Renal pelvis (tissue), 4 donors: ENCODE data around the gene NUP54. TPM values are rescaled to one million over a fixed set of nuclear protein-coding genes. Genes with fewer than 3 reads are reported as not detected.

ENCODE experiments used
- DNase-seq: peaks from one replicate; pipeline ENCODE4 v3.0.0-alpha.2; 2013
- polyA plus RNA-seq, 3 donors: library from polyadenylated mRNA; unstranded; fragments of 120-200 nt; gene quantifications; one replicate each; pipeline ENCODE4 v1.2.1, GENCODE V29; 2013; ENCODE audit not compliant: insufficient read length in 3 of 3

The NUP54 gene
- polyA plus RNA-seq, 3 donors: 67.3 to 93.6 (median 79.2) TPM

DNA sequence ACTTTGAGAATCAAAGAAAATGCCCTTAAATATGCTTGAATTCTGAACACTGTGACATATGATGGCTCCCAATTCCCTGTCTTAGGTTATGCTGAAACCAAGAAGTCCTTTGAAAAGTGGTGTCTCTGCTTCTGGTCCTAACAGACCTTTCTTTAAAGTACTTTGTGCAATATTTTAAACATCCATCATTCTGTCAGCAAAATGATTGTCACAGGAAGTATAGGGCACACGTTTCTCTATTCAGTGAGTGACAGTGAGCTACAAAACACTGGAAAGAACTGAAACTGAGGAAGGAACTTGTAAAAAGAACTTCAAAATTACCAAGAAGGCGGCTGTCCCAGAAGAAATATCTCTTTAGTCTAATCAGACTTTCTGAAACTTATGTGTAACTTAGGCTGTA lies 12.2 kb upstream of the NUP54 start:
- no peak for DNase-seq

DNA sequence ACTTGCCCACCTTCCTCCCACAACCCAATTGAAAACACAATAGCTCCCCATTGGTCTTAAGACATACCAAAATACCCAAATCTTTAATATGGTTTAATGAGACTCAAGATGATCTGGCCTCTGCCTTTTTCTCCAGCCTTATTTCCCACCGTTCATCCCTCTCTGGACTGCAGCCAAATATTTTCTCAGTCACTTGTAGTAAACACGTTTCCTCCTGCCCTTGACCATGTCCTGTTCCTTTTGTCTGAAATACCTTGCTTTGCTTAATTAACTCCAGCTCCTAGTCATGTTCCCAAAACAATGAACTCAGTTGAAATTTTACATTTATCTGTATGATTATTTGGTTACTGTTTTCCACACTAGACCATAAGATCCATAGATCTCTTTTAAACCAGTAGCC lies 8.4 kb upstream of the NUP54 start:
- DNase-seq: no peak

DNA sequence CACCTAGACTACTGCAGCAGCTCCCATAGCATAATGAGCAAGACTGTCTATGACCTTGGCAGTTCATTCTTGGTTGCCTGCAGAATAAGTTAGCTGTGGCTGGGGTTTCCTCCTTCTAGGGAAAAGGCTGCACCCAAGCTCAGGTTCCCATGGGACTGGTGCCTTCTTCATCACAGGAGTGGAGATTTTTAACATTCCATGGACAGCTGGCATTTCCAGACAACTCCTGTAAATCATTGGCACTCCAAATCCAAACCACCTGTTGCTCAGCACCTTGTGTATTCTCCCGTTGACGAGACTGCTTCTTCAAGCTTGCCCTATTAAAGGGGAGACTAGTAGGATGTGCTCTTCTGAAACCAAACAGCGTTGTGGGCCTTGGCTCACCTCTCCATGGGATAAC lies 7.8 kb upstream of the NUP54 start:
- DNase-seq: no peak

- no peak for DNase-seq
Measured at GRCh38 chr4:76153356-76153755, 5.2 kb upstream of the NUP54 start.

GRCh38 chr4:76147454-76148141 lies 599 bp downstream of the NUP54 start:
- peak; percentile 48 for DNase-seq

DNA sequence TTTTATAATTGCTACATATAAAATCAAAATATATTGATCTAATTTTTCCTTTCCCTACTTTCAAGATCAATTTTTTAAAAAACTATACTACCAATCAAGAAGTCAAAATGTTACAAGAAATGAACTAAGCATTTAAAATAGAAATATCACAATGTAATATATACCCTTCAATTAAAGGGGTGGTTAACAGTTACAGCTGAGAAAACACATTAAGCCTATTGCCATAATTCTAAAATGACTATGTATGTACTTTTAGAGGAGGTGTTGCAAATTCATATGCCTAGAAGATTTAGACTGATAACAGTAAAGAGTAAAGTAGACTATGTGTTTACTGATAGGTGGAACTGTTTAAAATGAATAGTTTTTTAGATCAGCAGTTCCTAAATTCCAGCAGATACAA lies 3.7 kb downstream of the NUP54 start:
- no peak for DNase-seq

GRCh38 chr4:76141241-76141640 lies 7.0 kb downstream of the NUP54 start:
- DNase-seq: no peak

DNA sequence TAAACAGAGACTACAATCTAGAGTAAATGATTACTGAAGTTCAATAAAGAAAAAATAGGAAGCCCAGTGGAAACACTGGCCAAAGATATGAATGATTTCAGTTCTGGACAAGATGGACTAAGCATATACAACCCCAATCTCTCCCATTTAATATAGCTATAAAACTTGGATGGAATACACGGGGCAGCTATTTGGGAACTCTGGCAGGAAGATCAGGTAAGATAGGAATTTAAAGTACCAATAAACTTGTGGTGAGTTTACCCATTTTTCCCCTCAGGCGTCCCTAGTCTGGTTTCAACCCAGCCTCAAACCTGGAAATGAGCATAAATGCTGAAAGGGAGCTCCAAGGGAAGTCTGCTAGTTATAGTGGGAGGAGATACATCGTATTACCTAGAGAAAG lies 20.4 kb downstream of the NUP54 start:
- no peak for DNase-seq

DNA sequence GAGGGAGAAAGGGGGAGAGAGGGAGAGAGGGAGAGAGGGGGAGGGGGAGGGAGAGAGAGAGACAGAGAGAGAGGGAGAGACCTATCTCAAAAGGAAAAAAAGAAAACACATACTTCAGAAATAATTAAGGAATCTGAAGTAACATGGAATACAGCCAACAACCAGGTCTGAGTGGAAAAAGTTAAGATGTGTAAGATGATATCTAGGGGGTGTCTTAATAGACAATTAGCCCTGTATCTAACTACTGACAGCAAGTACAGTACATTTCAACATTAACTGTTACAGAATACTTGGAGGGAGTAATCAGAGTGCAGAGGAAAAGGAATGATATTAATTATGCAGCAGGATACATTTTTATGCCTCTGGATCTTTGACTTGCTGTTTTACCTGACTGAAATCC lies 22.4 kb downstream of the NUP54 start:
- DNase-seq: no peak

DNA sequence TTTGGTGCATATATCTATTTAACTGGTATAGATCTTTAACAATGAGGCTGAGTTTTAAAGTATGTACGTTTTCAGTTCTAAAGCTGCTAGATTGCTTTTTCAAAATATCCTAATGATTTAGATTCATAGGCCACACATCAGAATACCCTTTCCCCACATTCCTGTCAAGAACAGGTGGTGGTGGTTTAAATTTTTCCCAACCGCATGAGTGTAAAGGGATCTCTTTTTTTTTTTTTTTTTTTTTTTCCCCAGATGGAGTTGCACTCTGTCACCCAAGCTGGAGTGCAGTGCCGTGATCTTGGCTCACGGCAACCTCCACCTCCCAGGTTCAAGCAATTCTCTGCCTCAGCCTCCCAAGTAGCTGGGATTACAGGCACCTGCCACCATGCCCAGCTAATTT lies 28.0 kb downstream of the NUP54 start:
- no peak for DNase-seq

DNA sequence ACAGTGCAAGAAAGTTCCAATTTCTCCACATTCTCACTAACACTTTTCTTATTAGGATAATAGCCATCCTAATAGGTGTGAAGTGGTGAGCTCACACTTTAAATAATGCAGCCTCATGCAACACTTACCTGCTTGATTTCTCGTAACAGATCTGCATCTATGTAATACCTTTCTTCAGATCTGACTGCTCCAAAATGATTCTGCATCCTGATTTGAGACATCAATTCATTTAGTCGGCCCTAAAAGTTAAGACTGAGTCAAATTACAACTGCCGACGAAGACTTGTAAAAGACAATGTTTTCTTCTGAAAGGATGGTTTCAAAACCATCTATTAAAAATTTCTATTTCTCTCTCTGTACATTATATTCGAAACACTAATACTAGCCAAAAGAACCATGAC lies 30.7 kb downstream of the NUP54 start:
- DNase-seq: no peak

- no peak for DNase-seq
Measured at GRCh38 chr4:76116821-76117220, 31.4 kb downstream of the NUP54 start.

DNA sequence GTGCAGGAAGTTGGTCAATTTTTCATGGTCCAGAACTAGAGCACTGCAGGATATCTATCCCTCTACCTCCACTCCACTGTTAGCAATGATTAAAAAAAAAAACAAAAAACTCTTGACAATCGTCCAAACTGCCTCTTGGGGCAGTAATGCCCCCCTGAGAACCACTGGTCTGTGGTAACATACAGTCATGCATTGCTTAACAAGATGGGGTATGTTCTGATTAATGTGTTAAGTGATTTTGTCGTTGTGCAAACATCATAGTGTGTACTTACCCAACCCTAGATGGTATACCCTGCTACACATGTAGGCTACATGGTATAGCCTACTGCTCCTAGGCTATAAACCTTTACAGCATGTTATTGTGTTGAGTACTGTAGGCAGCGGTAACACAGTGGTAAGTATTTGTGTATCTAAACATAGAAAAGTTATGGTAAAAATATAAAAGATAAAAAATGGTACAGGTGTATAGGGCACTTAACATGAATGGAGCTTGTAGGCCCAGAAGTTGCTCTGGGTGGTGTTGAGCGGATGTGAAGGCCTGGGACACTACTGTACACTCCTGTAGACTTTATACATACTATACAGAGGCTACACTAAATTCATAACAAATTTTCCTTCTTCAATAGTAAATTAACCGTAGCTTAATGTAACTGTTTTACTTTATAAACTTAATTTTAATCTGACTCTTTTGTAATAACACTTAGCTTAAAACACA lies 39.6 kb downstream of the NUP54 start:
- no peak for DNase-seq

DNA sequence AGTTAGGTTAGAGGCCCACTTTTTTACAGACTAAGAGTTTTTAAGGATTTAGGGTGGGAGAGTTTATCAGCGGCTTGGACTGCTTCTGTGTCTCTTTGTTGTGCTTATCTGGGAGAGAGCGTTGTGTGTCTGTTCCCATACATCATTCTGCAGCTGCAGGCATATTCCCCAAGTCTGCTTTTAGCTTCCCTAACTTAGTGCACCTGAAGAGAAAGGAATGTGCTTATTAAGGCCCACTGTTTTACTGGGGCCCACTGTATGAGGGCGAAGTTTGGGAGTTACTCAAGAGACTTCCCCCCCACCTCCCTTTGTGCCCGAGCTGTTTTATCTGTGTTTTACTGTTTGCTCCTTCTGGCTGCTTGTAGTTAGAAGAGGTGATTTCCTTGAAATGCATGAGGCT lies 41.8 kb downstream of the NUP54 start:
- no peak for DNase-seq

DNA sequence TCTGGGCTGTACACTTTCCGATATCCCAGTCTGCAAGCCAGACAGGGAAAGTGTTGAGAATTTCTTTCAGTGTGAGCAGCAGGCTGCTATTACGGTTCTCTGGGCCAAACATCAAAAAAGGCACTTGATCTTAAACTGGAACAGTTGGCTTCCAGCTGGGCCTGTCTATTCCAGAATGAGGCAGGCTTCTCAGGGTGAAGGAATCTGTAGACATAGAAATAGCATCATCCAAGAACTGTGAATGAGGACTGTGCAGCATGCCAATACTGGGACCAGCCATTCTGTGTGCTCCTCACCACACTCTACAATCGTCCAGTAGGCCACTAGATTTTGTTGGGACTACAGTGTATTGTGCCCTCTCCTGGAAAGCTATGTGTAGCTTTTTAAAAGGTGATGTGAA lies 42.5 kb downstream of the NUP54 start:
- no peak for DNase-seq

GRCh38 chr4:76096076-76096475 lies 52.1 kb downstream of the NUP54 start:
- DNase-seq: no peak

DNA sequence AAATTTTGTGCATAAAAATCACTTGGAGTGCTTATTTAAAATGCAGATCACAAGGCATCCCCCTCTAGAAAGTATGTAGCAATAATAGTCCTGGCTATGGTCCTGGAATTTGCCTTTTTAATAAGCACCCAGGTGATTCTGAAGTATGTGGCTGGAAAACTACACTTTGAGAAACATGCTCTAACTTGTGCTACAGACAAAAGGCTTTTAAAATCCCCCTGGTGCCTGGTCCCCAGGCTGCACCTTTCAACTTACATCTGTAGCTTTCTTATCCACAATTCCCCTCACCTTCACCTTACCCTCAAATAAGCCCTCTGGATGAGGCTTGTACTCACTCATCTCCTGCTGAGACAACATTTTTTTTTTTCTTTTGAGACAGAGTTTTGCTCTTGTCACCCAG lies 52.6 kb downstream of the NUP54 start:
- DNase-seq: no peak

DNA sequence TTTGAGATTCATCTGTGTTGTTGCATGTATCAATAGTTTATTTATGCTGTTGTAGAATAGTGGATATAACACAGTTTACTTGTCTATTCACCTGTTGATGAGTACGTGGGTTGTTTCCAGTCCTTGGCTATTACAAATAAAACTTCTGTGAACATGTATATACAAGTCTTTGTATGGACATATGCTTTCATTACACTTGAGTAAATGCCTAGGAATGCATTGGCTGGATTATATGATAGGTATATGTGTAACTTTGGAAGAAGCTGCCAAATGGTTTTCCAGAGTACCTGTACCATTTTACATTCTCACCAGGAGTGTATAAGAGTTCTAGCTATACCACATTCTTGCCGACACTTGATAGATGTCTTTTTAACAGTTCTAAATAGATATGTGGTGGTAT lies 57.1 kb downstream of the NUP54 start:
- no peak for DNase-seq

- DNase-seq: no peak
Measured at GRCh38 chr4:76090241-76090691, 57.9 kb downstream of the NUP54 start.

DNA sequence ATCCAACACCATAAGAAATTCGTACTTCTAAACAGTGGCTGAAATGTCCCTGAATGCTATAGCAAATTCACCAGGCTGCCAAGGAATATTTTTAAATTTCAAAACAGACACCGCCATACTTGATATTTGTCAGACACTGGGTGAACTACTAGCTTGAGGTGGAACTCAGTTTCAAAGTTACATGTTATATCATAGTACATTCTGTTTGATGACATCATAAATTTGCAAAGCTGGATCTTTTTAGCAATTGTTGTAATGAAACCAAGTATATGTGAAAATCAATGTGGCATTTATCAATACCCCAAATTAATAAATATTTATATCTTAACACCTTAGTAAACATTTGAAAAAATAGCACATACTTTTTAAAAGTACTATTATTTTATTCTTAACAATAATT lies 59.5 kb downstream of the NUP54 start:
- DNase-seq: no peak

DNA sequence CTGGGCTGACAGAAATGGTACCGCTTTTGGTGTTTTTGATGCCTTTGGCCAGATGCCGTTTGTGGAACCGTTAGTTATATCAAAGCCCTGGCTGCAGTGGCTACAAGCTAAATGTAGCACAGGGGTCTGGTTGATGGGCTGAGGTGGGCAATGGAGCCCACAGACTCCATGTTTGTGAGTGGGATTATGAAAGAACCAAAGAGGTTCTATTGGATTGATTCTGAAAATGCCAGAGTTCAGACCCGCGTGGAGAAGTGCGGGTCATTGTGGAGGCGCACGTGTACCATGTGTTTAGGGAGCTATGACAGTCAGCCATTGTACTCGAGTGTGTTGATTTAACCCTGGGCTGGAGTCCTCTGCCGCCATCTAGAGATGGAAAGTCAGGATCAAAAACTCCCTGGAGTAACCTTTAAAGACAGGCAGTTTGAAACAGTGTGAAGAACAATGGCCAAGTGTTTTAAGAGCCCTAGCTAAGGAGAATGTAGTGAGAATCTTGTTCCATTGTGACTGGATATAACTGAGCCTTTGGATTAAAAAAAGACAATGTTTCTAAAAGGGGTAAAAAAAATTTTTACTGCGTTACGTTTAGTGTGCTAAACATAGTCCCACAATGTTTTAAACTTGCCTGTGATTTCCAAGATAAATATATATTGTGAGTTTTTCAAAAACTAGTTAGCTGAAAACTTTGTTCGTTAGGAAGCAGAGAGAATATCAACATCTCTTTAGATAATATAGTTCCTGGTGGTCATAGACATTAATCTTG lies 61.0 kb downstream of the NUP54 start:
- DNase-seq: peak; percentile 47

- no peak for DNase-seq
Measured at GRCh38 chr4:76084542-76084941, 63.7 kb downstream of the NUP54 start.

GRCh38 chr4:76083386-76083988 lies 64.7 kb downstream of the NUP54 start:
- no peak for DNase-seq
